NCI-H128 (cell line): ENCODE results near the gene TRIM66.

Source experiments
- DNase-seq: peaks from one replicate; lab custom pipeline; 2025; ENCODE audit not compliant: unreplicated experiment; lab: John Stamatoyannopoulos, UW

TRIM66 gene

GRCh38 chr11:8577791-8578581 is 104.5 kb downstream of the TRIM66 start:
- no peak for DNase-seq

- DNase-seq, result no peak
Measured at GRCh38 chr11:8574798-8575197, 107.7 kb downstream of the TRIM66 start.

- no peak for DNase-seq
Measured at GRCh38 chr11:8573777-8574176, 108.7 kb downstream of the TRIM66 start.

- no peak for DNase-seq
Measured at GRCh38 chr11:8567602-8568198, 114.8 kb downstream of the TRIM66 start.

- DNase-seq, result peak; percentile 30
Measured at GRCh38 chr11:8566613-8567210, 115.8 kb downstream of the TRIM66 start.

- no peak for DNase-seq
Measured at GRCh38 chr11:8564526-8564925, 117.9 kb downstream of the TRIM66 start.
